ENCODE data around the gene ZNF532. TPM values are rescaled to one million over a fixed set of nuclear protein-coding genes. Genes with fewer than 3 reads are reported as not detected.
"Not testable (repeated sequence)": the region's sequence is repeated elsewhere in the genome, so short reads cannot be mapped to it uniquely, and the experiment has no call there.

The ZNF532 gene
- total RNA-seq, 1 donor from 2014 or later = 69.4 TPM

- Histone ChIP-seq H3K9ac (ENCODE audit: low read depth in 1 of 3, low read length in 3 of 3) (no peak overlapping the region), H3K4me3 (ENCODE audit: low read length in 3 of 3) (no peak overlapping the region), H3K27me3 (ENCODE audit: control insufficient read depth in 3 of 3, insufficient read depth in 3 of 3, low read length in 3 of 3) (no peaks in the 10 kb centered on the region)
Measured at GRCh38 chr18:58848685-58849084, 16.0 kb upstream of the ZNF532 start.

GRCh38 chr18:58850786-58851469 is 13.7 kb upstream of the ZNF532 start:
- no peak overlapping the region for H3K27ac ChIP-seq (ENCODE audit: low read depth, low read length)
- no peak overlapping the region for H3K4me3 ChIP-seq (ENCODE audit: low read length in 3 of 3)
- H3K27me3 ChIP-seq (ENCODE audit: control insufficient read depth in 3 of 3, insufficient read depth in 3 of 3, low read length in 3 of 3) = no peaks in the 10 kb centered on the region
- H3K9ac ChIP-seq (ENCODE audit: low read depth in 1 of 3, low read length in 3 of 3) = no peak overlapping the region
- H3K9me3 ChIP-seq (ENCODE audit: control insufficient read depth in 3 of 3, low read length in 3 of 3) = no peaks in the 10 kb centered on the region
- H3K4me1 ChIP-seq (ENCODE audit: control insufficient read depth in 3 of 3, insufficient read depth in 3 of 3, low read length in 3 of 3) = peaks cover 7 to 16% (median 14%) of the 10 kb centered on the region in 3 donors
- H3K36me3 ChIP-seq (ENCODE audit: control insufficient read depth in 3 of 3, insufficient read depth in 3 of 3, low read length in 3 of 3) = no peaks in the 10 kb centered on the region

More at GRCh38 chr18:58848685-58849084, 16.0 kb upstream of the ZNF532 start:
- Histone ChIP-seq H3K4me1 (ENCODE audit: control insufficient read depth in 3 of 3, insufficient read depth in 3 of 3, low read length in 3 of 3) (peaks cover 11 to 30% (median 18%) of the 10 kb centered on the region in 3 donors), H3K9me3 (ENCODE audit: control insufficient read depth in 3 of 3, low read length in 3 of 3) (no peaks in the 10 kb centered on the region), H3K27ac (ENCODE audit: low read depth, low read length) (no peak overlapping the region), H3K36me3 (ENCODE audit: control insufficient read depth in 3 of 3, insufficient read depth in 3 of 3, low read length in 3 of 3) (no peaks in the 10 kb centered on the region)

GRCh38 chr18:58851856-58852255 is 12.8 kb upstream of the ZNF532 start:
- Histone ChIP-seq H3K9me3 (ENCODE audit: control insufficient read depth in 3 of 3, low read length in 3 of 3) (no peaks in the 10 kb centered on the region), H3K36me3 (ENCODE audit: control insufficient read depth in 3 of 3, insufficient read depth in 3 of 3, low read length in 3 of 3) (no peaks in the 10 kb centered on the region), H3K4me1 (ENCODE audit: control insufficient read depth in 3 of 3, insufficient read depth in 3 of 3, low read length in 3 of 3) (peaks cover 7 to 11% (median 7%) of the 10 kb centered on the region in 3 donors), H3K9ac (ENCODE audit: low read depth in 1 of 3, low read length in 3 of 3) (no peak overlapping the region), H3K27ac (ENCODE audit: low read depth, low read length) (no peak overlapping the region), H3K27me3 (ENCODE audit: control insufficient read depth in 3 of 3, insufficient read depth in 3 of 3, low read length in 3 of 3) (no peaks in the 10 kb centered on the region), H3K4me3 (ENCODE audit: low read length in 3 of 3) (no peak overlapping the region)

GRCh38 chr18:58852629-58853028 is 12.0 kb upstream of the ZNF532 start:
- Histone ChIP-seq H3K4me1 (ENCODE audit: control insufficient read depth in 3 of 3, insufficient read depth in 3 of 3, low read length in 3 of 3) (peaks cover 0 to 6% (median 3%) of the 10 kb centered on the region in 3 donors), H3K27me3 (ENCODE audit: control insufficient read depth in 3 of 3, insufficient read depth in 3 of 3, low read length in 3 of 3) (no peaks in the 10 kb centered on the region), H3K36me3 (ENCODE audit: control insufficient read depth in 3 of 3, insufficient read depth in 3 of 3, low read length in 3 of 3) (no peaks in the 10 kb centered on the region), H3K27ac (ENCODE audit: low read depth, low read length) (no peak overlapping the region), H3K9me3 (ENCODE audit: control insufficient read depth in 3 of 3, low read length in 3 of 3) (no peaks in the 10 kb centered on the region), H3K9ac (ENCODE audit: low read depth in 1 of 3, low read length in 3 of 3) (no peak overlapping the region), H3K4me3 (ENCODE audit: low read length in 3 of 3) (no peak overlapping the region)

- no peak overlapping the region for H3K9ac ChIP-seq (ENCODE audit: low read depth in 1 of 3, low read length in 3 of 3)
- no peaks in the 10 kb centered on the region for H3K27me3 ChIP-seq (ENCODE audit: control insufficient read depth in 3 of 3, insufficient read depth in 3 of 3, low read length in 3 of 3)
- H3K4me1 ChIP-seq (ENCODE audit: control insufficient read depth in 3 of 3, insufficient read depth in 3 of 3, low read length in 3 of 3) = peaks cover 3 to 5% (median 4%) of the 10 kb centered on the region in 3 donors
- no peaks in the 10 kb centered on the region for H3K9me3 ChIP-seq (ENCODE audit: control insufficient read depth in 3 of 3, low read length in 3 of 3)
- H3K27ac ChIP-seq (ENCODE audit: low read depth, low read length) = no peak overlapping the region
- no peaks in the 10 kb centered on the region for H3K36me3 ChIP-seq (ENCODE audit: control insufficient read depth in 3 of 3, insufficient read depth in 3 of 3, low read length in 3 of 3)
- no peak overlapping the region for H3K4me3 ChIP-seq (ENCODE audit: low read length in 3 of 3)
Measured at GRCh38 chr18:58853561-58853960, 11.1 kb upstream of the ZNF532 start.

- not testable (repeated sequence) for H3K4me3 ChIP-seq (ENCODE audit: low read length in 3 of 3); H3K27ac ChIP-seq (ENCODE audit: low read depth, low read length); H3K27me3 ChIP-seq (ENCODE audit: control insufficient read depth in 3 of 3, insufficient read depth in 3 of 3, low read length in 3 of 3); H3K9me3 ChIP-seq (ENCODE audit: control insufficient read depth in 3 of 3, low read length in 3 of 3); H3K9ac ChIP-seq (ENCODE audit: low read depth in 1 of 3, low read length in 3 of 3); H3K36me3 ChIP-seq (ENCODE audit: control insufficient read depth in 3 of 3, insufficient read depth in 3 of 3, low read length in 3 of 3)
- H3K4me1 ChIP-seq (ENCODE audit: control insufficient read depth in 3 of 3, insufficient read depth in 3 of 3, low read length in 3 of 3) = peaks cover 16 to 20% (median 18%) of the 10 kb centered on the region in 3 donors
Measured at GRCh38 chr18:58855521-58855920, 9.2 kb upstream of the ZNF532 start.

GRCh38 chr18:58856881-58857280 is 7.8 kb upstream of the ZNF532 start:
- H3K9ac ChIP-seq (ENCODE audit: low read depth in 1 of 3, low read length in 3 of 3) = no peak overlapping the region
- no peak overlapping the region for H3K27ac ChIP-seq (ENCODE audit: low read depth, low read length)
- no peak overlapping the region for H3K4me3 ChIP-seq (ENCODE audit: low read length in 3 of 3)
- no peaks in the 10 kb centered on the region for H3K9me3 ChIP-seq (ENCODE audit: control insufficient read depth in 3 of 3, low read length in 3 of 3)
- peaks cover 19 to 24% (median 20%) of the 10 kb centered on the region in 3 donors for H3K4me1 ChIP-seq (ENCODE audit: control insufficient read depth in 3 of 3, insufficient read depth in 3 of 3, low read length in 3 of 3)
- H3K27me3 ChIP-seq (ENCODE audit: control insufficient read depth in 3 of 3, insufficient read depth in 3 of 3, low read length in 3 of 3) = no peaks in the 10 kb centered on the region
- no peaks in the 10 kb centered on the region for H3K36me3 ChIP-seq (ENCODE audit: control insufficient read depth in 3 of 3, insufficient read depth in 3 of 3, low read length in 3 of 3)

- Histone ChIP-seq H3K9ac (ENCODE audit: low read depth in 1 of 3, low read length in 3 of 3) (peak overlapping the region in 1 of 3 donors; percentile 9), H3K4me3 (ENCODE audit: low read length in 3 of 3) (peak overlapping the region in 1 of 3 donors; percentile 1), H3K27me3 (ENCODE audit: control insufficient read depth in 3 of 3, insufficient read depth in 3 of 3, low read length in 3 of 3) (no peaks in the 10 kb centered on the region), H3K4me1 (ENCODE audit: control insufficient read depth in 3 of 3, insufficient read depth in 3 of 3, low read length in 3 of 3) (peaks cover 25 to 30% (median 30%) of the 10 kb centered on the region in 3 donors), H3K36me3 (ENCODE audit: control insufficient read depth in 3 of 3, insufficient read depth in 3 of 3, low read length in 3 of 3) (no peaks in the 10 kb centered on the region), H3K27ac (ENCODE audit: low read depth, low read length) (peak overlapping the region; percentile 77), H3K9me3 (ENCODE audit: control insufficient read depth in 3 of 3, low read length in 3 of 3) (no peaks in the 10 kb centered on the region)
Measured at GRCh38 chr18:58858591-58859468, 5.8 kb upstream of the ZNF532 start.

- H3K4me1 ChIP-seq (ENCODE audit: control insufficient read depth in 3 of 3, insufficient read depth in 3 of 3, low read length in 3 of 3) = peaks cover 30 to 38% (median 35%) of the 10 kb centered on the region in 3 donors
- H3K9ac ChIP-seq (ENCODE audit: low read depth in 1 of 3, low read length in 3 of 3) = no peak overlapping the region
- no peak overlapping the region for H3K4me3 ChIP-seq (ENCODE audit: low read length in 3 of 3)
- peak overlapping the region; percentile 77 for H3K27ac ChIP-seq (ENCODE audit: low read depth, low read length)
- H3K36me3 ChIP-seq (ENCODE audit: control insufficient read depth in 3 of 3, insufficient read depth in 3 of 3, low read length in 3 of 3) = no peaks in the 10 kb centered on the region
- H3K9me3 ChIP-seq (ENCODE audit: control insufficient read depth in 3 of 3, low read length in 3 of 3) = no peaks in the 10 kb centered on the region
- H3K27me3 ChIP-seq (ENCODE audit: control insufficient read depth in 3 of 3, insufficient read depth in 3 of 3, low read length in 3 of 3) = no peaks in the 10 kb centered on the region
Measured at GRCh38 chr18:58859907-58860306, 4.8 kb upstream of the ZNF532 start.

GRCh38 chr18:58860747-58861231 is 3.9 kb upstream of the ZNF532 start:
- Histone ChIP-seq H3K27ac (ENCODE audit: low read depth, low read length) (peak overlapping the region; percentile 77), H3K9ac (ENCODE audit: low read depth in 1 of 3, low read length in 3 of 3) (peak overlapping the region in 2 of 3 donors; percentile 47 to 54), H3K4me3 (ENCODE audit: low read length in 3 of 3) (peak overlapping the region in 1 of 3 donors; percentile 3), H3K36me3 (ENCODE audit: control insufficient read depth in 3 of 3, insufficient read depth in 3 of 3, low read length in 3 of 3) (no peaks in the 10 kb centered on the region), H3K27me3 (ENCODE audit: control insufficient read depth in 3 of 3, insufficient read depth in 3 of 3, low read length in 3 of 3) (no peaks in the 10 kb centered on the region), H3K9me3 (ENCODE audit: control insufficient read depth in 3 of 3, low read length in 3 of 3) (no peaks in the 10 kb centered on the region), H3K4me1 (ENCODE audit: control insufficient read depth in 3 of 3, insufficient read depth in 3 of 3, low read length in 3 of 3) (peaks cover 36 to 46% (median 43%) of the 10 kb centered on the region in 3 donors)

All from skeletal muscle tissue (tissue), 4 donors.